ENCODE measurements around the gene ANKRD9.

The ANKRD9 gene

DNA sequence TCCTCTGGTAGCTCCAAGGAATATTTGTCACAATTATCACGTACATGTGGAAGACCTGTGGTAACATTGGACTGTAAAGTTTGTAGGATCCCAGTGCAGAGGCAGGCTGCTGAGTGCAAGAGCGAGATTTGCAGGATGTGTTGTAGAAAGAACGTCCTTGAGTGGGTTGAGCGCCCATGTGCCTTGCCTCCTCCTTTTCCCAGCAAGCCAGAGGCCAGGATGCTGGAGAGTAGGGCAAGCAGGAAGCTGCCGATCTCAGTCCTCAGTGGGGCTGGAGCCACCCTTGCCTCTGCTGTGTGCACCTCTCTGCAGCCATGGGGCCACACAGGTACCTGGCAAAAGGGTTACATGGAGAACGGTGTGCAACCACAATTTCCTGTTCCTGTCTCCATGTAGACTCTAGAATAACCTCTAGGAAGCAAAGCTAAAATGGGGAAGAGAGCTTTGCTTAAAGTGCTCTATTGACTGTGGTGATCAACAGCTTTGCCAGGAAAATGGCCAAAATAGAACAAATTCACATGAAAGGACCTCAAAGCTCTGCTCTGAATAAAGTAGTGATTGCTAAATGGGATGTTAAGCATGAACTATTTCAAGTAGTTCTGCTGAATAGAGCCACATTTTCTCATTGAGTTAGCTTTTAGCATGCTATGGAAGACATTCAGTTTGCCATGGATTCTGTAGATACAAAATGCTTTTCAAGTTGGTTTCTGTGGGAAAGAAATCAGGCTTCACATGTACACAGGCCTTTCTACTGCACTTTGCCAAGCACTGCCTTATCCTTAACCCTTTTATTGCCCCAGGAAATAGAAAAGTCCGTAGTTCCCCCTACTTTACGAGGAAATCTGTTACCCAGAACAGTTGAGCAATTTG lies 37.4 kb downstream of the ANKRD9 start:
- DNase-seq, result no peak

DNA sequence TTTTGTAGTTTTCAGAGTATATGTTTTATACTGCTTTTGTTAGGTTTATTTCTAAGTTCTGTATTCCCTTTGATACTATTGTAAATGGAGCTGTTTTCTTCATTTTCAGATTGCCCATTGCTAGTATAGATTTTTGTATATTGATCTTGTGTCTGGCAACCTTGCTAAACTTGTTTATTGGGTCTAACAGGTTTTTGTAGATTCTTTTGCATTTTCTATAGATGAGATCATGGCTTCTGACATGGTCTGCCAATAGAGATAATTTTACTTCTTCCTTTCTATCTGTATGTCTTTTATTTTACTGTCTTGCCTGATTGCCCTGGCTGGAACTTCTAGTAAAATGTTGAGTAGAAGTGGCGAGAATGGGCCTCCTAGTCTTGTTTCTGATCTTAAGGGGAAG lies 40.3 kb downstream of the ANKRD9 start:
- DNase-seq, result no peak

DNA sequence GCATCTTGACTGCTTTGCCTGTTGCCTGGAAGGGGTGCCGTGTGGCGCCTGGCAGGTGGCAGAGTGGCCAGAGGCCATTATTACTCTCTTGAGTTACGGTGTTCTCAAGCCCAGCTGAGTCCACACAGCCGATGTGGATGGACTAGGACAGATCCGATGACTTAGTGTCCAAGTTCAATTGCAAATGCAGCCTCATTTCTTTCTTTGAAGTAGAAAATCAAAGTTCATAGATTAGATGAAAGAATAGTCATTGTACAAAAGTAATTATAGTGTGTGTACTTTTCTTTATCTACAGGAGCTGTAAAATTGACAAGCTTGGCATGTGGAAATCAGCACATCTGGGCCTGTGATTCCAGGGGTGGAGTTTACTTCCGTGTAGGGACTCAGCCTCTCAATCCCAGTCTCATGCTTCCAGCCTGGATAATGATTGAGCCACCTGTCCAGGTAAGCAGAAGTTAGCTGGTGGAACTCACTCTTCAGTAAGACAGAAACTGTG lies 44.7 kb downstream of the ANKRD9 start:
- no peak for DNase-seq

DNA sequence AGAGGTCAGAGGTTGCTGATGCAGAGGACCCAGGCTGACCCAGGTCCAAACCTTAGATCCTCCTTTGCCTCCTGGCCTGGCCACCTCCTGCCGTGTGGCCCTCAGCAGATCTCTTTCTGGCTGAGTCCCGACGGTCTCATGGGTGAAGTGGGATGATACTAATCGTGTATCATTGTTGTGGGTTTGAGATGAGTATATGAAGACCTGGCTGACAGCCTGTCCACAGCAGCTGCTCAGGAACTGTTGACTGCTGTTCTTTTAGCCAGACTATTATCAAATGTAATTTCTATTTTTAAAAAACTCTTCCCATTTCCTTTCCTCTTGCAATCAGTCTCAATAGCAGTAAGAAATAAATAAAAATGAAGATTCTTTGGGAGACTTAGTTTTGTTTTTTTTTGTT lies 45.6 kb downstream of the ANKRD9 start:
- DNase-seq, result no peak

DNA sequence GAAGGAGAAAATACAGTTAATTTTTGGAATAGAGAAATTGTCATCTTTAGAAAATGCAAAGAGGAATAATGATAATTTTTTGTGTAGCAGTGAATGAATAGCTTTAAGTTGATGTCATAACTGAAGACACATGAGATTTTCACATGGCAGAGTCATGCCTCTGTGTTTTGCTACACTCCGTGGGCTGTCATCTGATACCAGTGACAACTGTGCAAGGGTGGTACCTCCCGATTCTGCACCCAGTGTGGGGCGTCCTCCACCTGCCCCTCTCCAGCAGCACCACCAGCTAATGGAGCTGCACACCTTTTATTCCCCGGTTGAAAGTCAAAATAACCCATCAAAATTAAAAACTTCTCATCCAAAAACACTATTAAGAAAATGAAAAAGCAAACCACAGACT lies 47.2 kb downstream of the ANKRD9 start:
- DNase-seq, result no peak

DNA sequence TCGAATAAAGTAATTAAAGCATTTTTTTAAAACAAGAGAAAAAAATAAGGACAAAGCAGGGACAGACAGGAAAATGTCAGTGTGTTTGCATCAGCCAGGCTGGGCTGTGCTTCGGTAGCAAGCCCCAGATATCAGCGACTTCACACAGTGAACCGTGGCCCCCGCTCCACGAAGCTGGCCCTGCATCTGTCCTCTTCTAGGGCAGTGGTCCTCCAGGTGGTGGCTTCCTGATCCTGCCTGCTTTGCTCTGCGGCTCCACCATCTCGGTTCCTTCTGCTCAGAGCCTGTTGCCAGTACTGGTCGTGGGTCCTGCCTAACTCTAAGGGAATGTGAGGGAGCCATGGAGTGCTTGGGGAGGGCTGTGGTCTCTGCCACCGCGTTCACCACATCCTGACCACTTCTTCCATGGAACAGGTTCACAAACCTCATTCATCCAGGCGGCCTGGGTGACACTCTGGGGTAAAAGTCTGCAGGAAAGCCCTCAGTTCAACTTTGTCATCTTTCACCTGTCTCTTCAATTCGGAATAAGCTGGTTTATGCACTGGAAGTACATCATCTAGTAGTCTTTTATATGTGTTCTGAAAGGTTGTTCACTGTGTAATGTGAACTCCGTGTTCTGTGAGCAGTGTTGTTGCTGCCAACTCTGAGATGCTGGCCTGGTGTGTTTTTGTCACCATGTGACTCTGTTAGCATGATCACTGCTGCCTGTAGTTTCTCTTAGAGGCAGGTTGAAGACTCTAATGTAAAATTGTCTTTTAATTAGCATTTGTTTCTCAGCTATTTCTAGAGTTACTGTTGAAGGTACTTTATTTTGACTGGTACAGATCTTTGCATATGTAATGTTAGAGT lies 47.9 kb downstream of the ANKRD9 start:
- no peak for DNase-seq

DNA sequence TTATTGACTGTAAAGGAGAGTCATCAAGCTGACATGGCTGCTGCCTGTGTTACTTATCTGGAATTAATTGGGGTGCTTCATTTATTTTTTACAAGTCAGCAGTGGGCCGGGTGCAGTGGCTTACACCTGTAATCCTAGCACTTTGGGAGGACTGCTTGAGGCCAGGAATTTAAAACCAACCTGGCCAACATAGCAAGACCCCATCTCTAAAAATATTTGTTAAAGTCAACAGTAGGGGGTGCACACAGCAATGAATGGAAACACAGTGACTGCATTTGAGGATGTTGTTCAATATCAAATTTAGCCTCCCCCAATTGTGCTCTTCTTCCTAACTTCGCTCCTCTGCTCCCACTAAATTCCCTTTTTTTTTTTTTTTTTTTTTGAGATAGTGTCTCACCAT lies 52.1 kb downstream of the ANKRD9 start:
- no peak for DNase-seq

DNA sequence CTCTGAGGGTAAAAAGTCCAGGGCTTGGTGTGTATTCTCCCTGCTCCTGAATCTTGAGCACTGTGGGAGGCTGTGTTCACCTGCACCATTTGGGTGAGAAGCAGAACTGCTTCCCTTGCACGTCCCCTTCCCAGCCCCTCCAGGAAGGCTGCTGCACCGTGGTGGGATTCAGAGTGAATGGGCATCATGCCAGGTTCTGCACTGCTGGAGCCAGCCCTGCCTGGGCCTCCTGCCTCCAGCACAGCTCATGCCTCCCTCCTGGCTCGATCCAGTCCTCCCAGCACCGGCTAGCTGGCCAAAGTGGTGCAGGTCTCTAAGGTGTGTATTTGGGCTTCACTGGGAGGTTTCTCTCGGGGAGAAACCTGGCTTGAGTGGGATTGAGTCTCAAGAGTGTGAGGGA lies 54.9 kb downstream of the ANKRD9 start:
- no peak for DNase-seq

DNA sequence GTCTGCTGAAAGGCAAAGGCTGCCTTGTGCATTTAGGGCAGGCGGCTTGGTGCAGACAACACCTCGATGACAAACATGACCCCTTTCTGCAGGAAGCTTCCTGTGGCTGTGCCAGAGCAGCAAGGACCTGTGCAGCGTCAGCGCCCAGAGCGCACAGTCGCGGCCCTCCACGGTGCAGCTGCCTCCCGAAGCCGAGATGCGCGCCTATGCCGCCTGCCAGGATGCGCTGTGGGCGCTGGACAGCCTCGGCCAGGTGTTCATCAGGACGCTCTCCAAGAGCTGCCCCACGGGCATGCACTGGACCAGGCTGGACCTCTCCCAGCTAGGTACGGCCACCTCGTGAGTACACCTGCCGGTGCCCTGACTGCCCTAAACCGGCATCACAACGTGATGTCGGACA lies 57.3 kb downstream of the ANKRD9 start:
- DNase-seq, result no peak
